GDM1 (cell line): ENCODE results near the gene CRHR1.

Experiments used
- DNase-seq: peaks from one replicate; lab custom pipeline; 2025; lab: John Stamatoyannopoulos, UW

The CRHR1 gene

DNA sequence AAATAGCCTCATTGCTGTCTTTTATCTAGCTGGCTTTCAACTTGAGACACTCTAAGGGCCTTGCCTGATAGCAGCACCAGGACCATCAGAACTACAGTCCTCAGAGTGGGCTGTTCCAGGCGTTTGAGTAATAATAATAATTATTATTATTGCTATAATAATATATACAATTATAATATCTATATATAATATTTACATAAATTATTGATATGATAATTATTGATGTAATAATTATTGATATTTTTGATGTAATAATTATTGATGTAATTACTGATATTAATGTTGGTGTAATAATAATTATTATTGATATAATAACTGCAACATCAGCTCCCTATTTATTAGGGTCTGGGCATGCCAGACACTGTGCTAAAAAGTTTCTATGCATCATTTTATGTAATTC, 25.6 kb upstream of the CRHR1 start:
- DNase-seq: no peak

GRCh38 chr17:45759761-45760160, 24.4 kb upstream of the CRHR1 start:
- DNase-seq: no peak

GRCh38 chr17:45761957-45762565, 22.1 kb upstream of the CRHR1 start:
- DNase-seq: no peak

DNA sequence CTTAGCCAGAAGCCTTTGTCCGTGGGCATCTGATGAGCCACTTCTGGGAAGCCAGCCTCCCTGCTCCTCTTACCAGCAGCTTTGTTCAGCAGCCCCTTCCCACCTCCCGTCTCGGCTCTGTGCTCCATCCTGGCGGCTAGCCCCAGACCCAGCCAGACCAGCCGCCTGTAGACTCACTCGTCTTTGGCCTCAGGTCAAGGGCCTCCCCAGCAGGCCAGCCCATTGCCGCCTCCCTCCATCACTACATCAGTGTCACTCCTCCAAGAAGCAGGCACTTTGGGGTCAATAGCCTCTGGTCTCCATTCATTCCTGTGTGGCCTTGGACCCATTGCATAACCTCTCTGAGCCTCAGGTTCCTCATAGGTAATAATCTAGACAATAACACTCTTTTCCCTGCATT, 20.9 kb upstream of the CRHR1 start:
- no peak for DNase-seq

- DNase-seq: no peak
Measured at GRCh38 chr17:45764479-45764878, 19.6 kb upstream of the CRHR1 start.

DNA sequence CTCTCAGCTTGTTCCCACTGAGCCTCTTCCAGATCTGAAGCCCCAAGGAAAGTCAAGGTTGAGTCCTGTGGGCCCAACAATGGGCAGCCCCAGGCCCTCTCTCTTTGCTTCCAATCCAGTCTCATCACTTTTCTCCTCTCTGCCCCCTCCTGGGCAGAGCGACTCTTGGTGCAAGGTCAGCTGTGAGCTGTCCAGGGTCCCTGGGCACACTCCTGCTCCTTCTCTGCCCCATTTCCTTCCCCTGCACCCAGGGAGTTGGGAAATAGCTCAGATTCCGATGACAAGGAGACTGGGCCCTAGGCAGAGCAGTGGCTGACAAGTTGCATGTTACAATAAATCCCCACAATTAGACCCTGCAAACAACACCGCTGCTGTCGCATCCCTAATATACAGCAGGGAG, 16.1 kb upstream of the CRHR1 start:
- no peak for DNase-seq

DNA sequence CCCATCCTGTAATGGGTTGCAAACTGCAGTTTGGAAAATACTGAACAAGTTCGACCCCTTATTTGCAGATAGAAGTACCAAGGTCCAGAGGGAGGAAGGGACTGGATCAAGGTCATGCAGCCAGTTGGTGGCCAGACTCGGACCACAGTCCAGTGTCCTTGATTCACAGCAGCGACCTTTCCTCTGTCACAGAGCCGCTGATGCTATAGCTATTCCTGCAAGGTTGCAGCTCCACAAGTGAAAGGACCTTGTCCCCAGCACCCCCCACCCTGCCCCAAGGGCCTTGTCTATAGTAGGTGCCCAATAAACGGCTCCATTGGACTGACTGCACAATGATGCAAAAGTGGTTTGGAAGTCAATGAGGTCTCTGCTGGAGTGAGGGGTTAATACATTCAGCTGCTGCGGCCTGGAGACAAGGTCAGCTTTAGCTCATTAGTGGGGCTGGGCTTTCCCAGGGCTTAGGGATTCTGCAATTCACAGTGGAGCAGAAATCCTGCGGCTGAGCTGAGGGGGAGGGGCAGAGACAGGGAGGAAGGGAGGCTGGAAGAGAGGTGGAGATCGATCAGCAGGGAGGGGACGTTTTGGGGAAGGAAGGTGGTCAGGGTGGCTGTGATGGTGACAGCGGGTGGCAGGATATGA, 13.4 kb upstream of the CRHR1 start:
- DNase-seq: no peak

GRCh38 chr17:45771271-45771959, 12.7 kb upstream of the CRHR1 start:
- no peak for DNase-seq

GRCh38 chr17:45775148-45775547, 9.0 kb upstream of the CRHR1 start:
- DNase-seq: no peak

DNA sequence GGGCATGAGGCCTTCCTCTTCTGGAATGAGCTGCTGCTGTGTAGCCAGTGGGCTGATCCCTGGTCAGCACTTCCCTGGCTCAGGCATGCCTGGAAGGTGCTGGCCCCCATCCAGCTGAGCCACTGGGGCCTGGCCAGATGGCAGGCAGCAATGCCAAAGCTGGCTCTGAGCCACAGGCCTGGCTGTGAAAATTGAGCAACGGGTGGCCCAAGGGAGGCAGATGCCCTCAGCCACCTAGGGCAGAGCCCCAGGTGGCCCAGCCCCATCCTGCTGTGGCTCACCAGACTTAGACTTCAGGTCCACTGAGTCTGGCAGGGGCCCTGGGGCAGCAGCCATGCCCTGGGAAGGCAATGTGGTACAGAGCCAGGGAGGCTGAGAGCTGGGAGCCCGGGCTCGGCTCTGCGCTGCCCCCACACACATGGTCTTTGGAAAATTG, 8.5 kb upstream of the CRHR1 start:
- no peak for DNase-seq

- no peak for DNase-seq
Measured at GRCh38 chr17:45776896-45777295, 7.2 kb upstream of the CRHR1 start.

DNA sequence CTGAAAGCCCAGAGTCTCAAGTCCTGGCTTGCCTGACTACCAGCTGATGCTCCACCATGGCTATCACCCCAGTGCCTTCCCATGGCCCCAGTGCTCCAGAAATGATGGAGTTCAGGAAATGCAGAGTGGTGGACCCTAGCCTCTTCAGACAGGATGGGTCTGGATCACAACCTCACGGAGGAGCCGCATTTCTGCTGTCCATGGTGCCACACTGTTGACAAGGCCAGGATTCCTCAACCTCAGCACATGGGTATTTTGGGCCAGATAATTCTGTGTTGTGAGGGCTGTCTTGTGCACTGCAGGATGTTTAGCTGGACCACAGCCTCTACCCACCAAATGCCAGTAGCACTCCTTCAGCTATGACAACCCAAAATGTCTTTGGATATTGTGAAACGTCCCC, 6.7 kb upstream of the CRHR1 start:
- DNase-seq: no peak

- DNase-seq: no peak
Measured at GRCh38 chr17:45780921-45781320, 3.2 kb upstream of the CRHR1 start.

- no peak for DNase-seq
Measured at GRCh38 chr17:45782889-45783592, 1.1 kb upstream of the CRHR1 start.

GRCh38 chr17:45783593-45784292, 377 bp upstream of the CRHR1 start:
- DNase-seq: no peak

GRCh38 chr17:45784741-45785479, 790 bp downstream of the CRHR1 start:
- no peak for DNase-seq

DNA sequence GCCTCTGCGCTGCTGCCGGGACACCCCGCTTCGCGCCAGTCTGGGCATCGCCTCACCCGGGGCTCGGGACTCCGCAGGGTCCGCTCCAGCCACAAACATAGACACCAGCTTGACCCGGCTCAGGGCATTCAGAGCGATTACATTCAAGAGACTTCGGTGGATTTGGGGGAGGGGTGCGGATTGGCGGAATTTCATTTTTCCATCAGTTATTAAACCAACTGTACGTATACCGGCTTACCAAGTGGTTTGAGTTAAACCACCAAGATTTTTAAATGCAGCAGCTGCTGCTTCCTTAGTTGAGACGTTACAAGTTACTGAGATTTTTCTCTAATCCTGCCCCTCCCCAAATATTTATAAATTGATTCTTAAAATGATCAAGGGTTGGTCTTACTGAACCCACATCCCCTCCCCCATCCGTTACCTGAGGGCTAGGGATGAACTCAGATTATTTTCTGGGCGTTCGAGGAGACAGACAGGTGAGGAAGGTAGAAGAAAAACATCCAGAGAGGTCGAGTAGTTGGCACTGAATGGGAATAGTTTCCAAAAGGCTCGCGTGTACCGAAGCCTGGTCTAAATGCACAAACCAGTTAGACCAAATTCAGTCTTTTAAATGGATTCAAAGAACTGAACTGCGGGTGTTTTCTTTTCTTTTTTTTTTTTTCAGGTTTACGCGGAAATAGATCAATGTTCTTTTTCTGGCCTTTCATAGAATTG, 1.5 kb downstream of the CRHR1 start:
- no peak for DNase-seq

- DNase-seq: no peak
Measured at GRCh38 chr17:45786349-45786748, 2.2 kb downstream of the CRHR1 start.

DNA sequence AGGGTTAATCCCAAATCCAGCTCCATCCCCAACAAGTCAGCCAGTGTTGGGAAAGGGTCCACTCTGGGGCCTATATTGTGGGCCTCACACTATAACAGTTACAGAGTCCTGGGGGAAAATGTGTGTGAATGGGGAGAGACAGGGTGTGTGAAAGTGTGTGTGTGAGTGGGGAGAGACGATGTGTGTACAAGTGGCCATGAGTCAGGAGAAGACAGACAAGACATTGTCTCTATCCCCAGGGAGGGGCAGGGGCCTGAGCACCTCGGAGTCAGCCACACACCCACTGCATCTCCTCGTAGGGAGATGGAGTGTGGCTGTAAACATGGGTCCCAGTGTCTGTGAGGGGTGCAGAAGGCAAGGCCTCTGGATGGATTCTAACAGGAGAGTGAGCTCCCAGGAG, 2.9 kb downstream of the CRHR1 start:
- DNase-seq: no peak

GRCh38 chr17:45787656-45788055, 3.5 kb downstream of the CRHR1 start:
- DNase-seq: no peak

GRCh38 chr17:45788057-45788456, 3.9 kb downstream of the CRHR1 start:
- no peak for DNase-seq
